Heart left ventricle (tissue), 13 donors: ENCODE results near the gene ZMIZ1.

Experiments
- CTCF ChIP-seq, 12 donors: fragments of 200-600 bp; sonication (generic) in 4 of 12; IDR thresholded peaks; one replicate each; pipeline versions ENCODE4 v1.5.0 to v1.8.0; 2018 to 2022; ENCODE audit warnings: antibody characterized with exemption in 12 of 12, mild to moderate bottlenecking in 5 of 12
- POLR2A ChIP-seq, 2 donors: fragments of 450-650 bp; IDR thresholded peaks; one replicate each; pipeline ENCODE4 v1.6.1; 2017; ENCODE audit warnings: antibody characterized with exemption in 2 of 2, mild to moderate bottlenecking in 2 of 2, moderate library complexity in 2 of 2
- donor health status: ischemic (EF 13 %, LVEDD 7.1; RV severe dilation, severe dysfunction).
- donor health status: DM: no; HTN: yes; CAD: no.
- donor health status: DM: no; HTN: no; CAD: no.
- donor health status: ischemic (EF 25% LVEDD 6.9; RV normal size, moderate dysfunction).
- donor health status: ischemic (EF 25% LVEDD 5.7; RV mildly dilated, moderate dysfunction).
- donor health status: ischemic (EF 35%, LVEDD 5.7; RV mildly dilated, moderate dysfunction).
- donor health status: nonischemic (EF 11% LVEDD 7.7; RV severe dilation, severe dysfunction).
- donor health status: DM: yes; HTN: yes; CAD: no.
- donor health status: PGD.
- donor health status: ischemic (EF 29% LVEDD 5.4; RV normal size, mild dysfunction).
- donor health status: nonischemic (EF 23%, LVEDD 6.1; RV moderate dilation, normal function).

GRCh38 chr10:79222186-79222585 is 153.4 kb downstream of the ZMIZ1 start:
- TF ChIP-seq POLR2A (IDR thresholded peaks at IDR 0.05) (no peak), CTCF (IDR thresholded peaks at IDR 0.05) (no peak)
